SK-N-SH (cell line): Measurements from ENCODE around the gene MBP. TPM values are rescaled to one million over a fixed set of nuclear protein-coding genes. Genes with fewer than 3 reads are reported as not detected.

Source experiments
- CTCF ChIA-PET: fragments of 300-600, 350-600 bp; formaldehyde crosslinking; extraction: SDS; loops from one replicate; lab custom pipeline; 2021; lab: Yijun Ruan, JAX
- POLR2A ChIA-PET: fragments of 350-600 bp; sonication (Branson Sonifier 250); formaldehyde crosslinking; extraction: SDS; loops from one replicate; lab custom pipeline; 2020; ENCODE audit warnings: antibody characterized with exemption, inconsistent platforms; lab: Yijun Ruan, JAX
- DNase-seq: peaks from one replicate; pipeline ENCODE4 v3.0.0; 2012
- H2AFZ ChIP-seq: fragments of 200-600 bp; sonication (generic); 2 replicates; pipeline ENCODE4 v1.8.1; 2016; ENCODE audit warnings: antibody characterized with exemption, mild to moderate bottlenecking, low read depth
- H3F3A ChIP-seq: fragments of 200-600 bp; sonication (generic); replicated peaks from 2 replicates; pipeline ENCODE3; 2016; ENCODE audit warnings: antibody characterized with exemption, mild to moderate bottlenecking; ENCODE audit not compliant: insufficient read depth
- H3K27ac ChIP-seq, 2 experiments: fragments of 200-500 bp in 1 of 2; fragments of 200-600 bp in 1 of 2; sonication (Bioruptor generic) in 1 of 2; sonication (generic), shearing (Covaris generic) in 1 of 2; 2 replicates each; pipeline versions ENCODE4 v1.5.1 to v1.6.1; 2014 to 2016; ENCODE audit warnings: low read depth in 2 of 2, inconsistent platforms in 1 of 2, low read length in 1 of 2, mild to moderate bottlenecking in 1 of 2, mixed read lengths in 1 of 2
- H3K27me3 ChIP-seq: fragments of 200-600 bp; sonication (generic), shearing (Covaris generic); 2 replicates; pipeline ENCODE4 v1.6.1; 2016; ENCODE audit warnings: mixed run types; ENCODE audit not compliant: insufficient read depth
- H3K36me3 ChIP-seq, 2 experiments: fragments of 200-500 bp in 1 of 2; fragments of 200-600 bp in 1 of 2; sonication (Bioruptor generic) in 1 of 2; sonication (generic) in 1 of 2; replicated peaks in 1 of 2; 2 replicates each; pipeline versions ENCODE3 to v1.5.1; 2014 to 2016; ENCODE audit warnings: low read length in 1 of 2, mild to moderate bottlenecking in 1 of 2; ENCODE audit not compliant: insufficient read depth in 2 of 2, control insufficient read depth in 1 of 2
- H3K4me1 ChIP-seq, 2 experiments: fragments of 200-500 bp in 1 of 2; fragments of 200-600 bp in 1 of 2; sonication (Bioruptor generic) in 1 of 2; sonication (generic), shearing (Covaris generic) in 1 of 2; 2 replicates each; pipeline versions ENCODE4 v1.5.1 to v1.6.1; 2014 to 2016; ENCODE audit warnings: low read depth in 1 of 2, low read length in 1 of 2, mixed run types in 1 of 2; ENCODE audit not compliant: insufficient read depth in 2 of 2, control insufficient read depth in 1 of 2
- H3K4me2 ChIP-seq: fragments of 200-600 bp; sonication (generic), shearing (Covaris generic); 2 replicates; pipeline ENCODE4 v1.6.1; 2017; ENCODE audit warnings: mixed run types
- H3K4me3 ChIP-seq, 2 experiments: fragments of 200-500 bp in 1 of 2; fragments of 200-600 bp in 1 of 2; sonication (Bioruptor generic) in 1 of 2; sonication (generic), shearing (Covaris generic) in 1 of 2; 2 replicates each; pipeline versions ENCODE4 v1.5.1 to v1.8.1; 2014 to 2016; ENCODE audit warnings: low read depth in 2 of 2, inconsistent platforms in 1 of 2, low read length in 1 of 2, mild to moderate bottlenecking in 1 of 2, mixed read lengths in 1 of 2, moderate library complexity in 1 of 2
- H3K79me2 ChIP-seq: fragments of 200-600 bp; sonication (generic); 2 replicates; pipeline ENCODE4 v1.8.1; 2017; ENCODE audit warnings: mild to moderate bottlenecking; ENCODE audit not compliant: insufficient read depth
- H3K9ac ChIP-seq: fragments of 200-600 bp; sonication (generic); 2 replicates; pipeline ENCODE4 v1.6.1; 2017; ENCODE audit warnings: mixed run types
- H3K9me2 ChIP-seq: fragments of 200-600 bp; sonication (generic); 2 replicates; pipeline ENCODE4 v1.6.1; 2017; ENCODE audit warnings: mixed run types
- H3K9me3 ChIP-seq: fragments of 200-600 bp; sonication (generic); 2 replicates; pipeline ENCODE4 v1.6.1; 2017; ENCODE audit warnings: mixed run types, mild to moderate bottlenecking, moderate library complexity
- H4K20me1 ChIP-seq: fragments of 200-600 bp; sonication (generic); 2 replicates; pipeline ENCODE4 v1.6.1; 2017; ENCODE audit warnings: mild to moderate bottlenecking, mixed run types; ENCODE audit not compliant: insufficient read depth
- CHD2 ChIP-seq: fragments of 150-350 bp; IDR thresholded peaks from 2 replicates; pipeline ENCODE4 v1.6.1; 2018; ENCODE audit warnings: low read length; ENCODE audit not compliant: partially characterized antibody
- EZH2phosphoT487 ChIP-seq: fragments of 200-600 bp; sonication (generic); IDR thresholded peaks from 2 replicates; pipeline ENCODE4 v1.6.1; 2017; ENCODE audit warnings: low read depth, mixed run types, mild to moderate bottlenecking, antibody characterized with exemption, moderate library complexity, borderline replicate concordance
- FOSL2 ChIP-seq: IDR thresholded peaks from 2 replicates; pipeline ENCODE4 v1.4.0; 2012; ENCODE audit warnings: low read depth, mild to moderate bottlenecking, moderate library complexity, borderline replicate concordance
- FOXM1 ChIP-seq: IDR thresholded peaks from 2 replicates; pipeline ENCODE4 v1.4.0; 2012; ENCODE audit warnings: low read depth, mild to moderate bottlenecking
- JUND ChIP-seq: IDR thresholded peaks from 2 replicates; pipeline ENCODE4 v1.4.0; 2012
- MEF2A ChIP-seq: IDR thresholded peaks from 2 replicates; pipeline ENCODE4 v1.4.0; 2012; ENCODE audit warnings: low read depth, borderline replicate concordance
- RAD21 ChIP-seq: IDR thresholded peaks from 2 replicates; pipeline ENCODE4 v1.6.1; 2012; ENCODE audit warnings: mild to moderate bottlenecking, low read length
- RCOR1 ChIP-seq: fragments of 150-350 bp; IDR thresholded peaks from 2 replicates; pipeline ENCODE4 v1.6.1; 2017; ENCODE audit warnings: antibody characterized with exemption, low read length
- RFX5 ChIP-seq: IDR thresholded peaks from 2 replicates; pipeline ENCODE4 v1.6.1; 2012; ENCODE audit warnings: mild to moderate bottlenecking, improper control_type of control experiment, low read length
- RXRA ChIP-seq: IDR thresholded peaks from 2 replicates; pipeline ENCODE4 v1.4.0; 2012; ENCODE audit warnings: low read depth, mild to moderate bottlenecking, borderline replicate concordance
- SMC3 ChIP-seq: IDR thresholded peaks from 2 replicates; pipeline ENCODE4 v1.6.1; 2012; ENCODE audit warnings: low read depth, low read length, improper control_type of control experiment
- TCF12 ChIP-seq: IDR thresholded peaks from 2 replicates; pipeline ENCODE4 v1.4.0; 2012
- YY1 ChIP-seq: IDR thresholded peaks from 2 replicates; pipeline ENCODE4 v1.4.0; 2012; ENCODE audit warnings: low read depth, mild to moderate bottlenecking
- WGBS: methylation state at CpG from one replicate; pipeline ENCODE4 v1.1.6; 2017; ENCODE audit warnings: low lambda C conversion rate; 5-methylcytosine and 5-hydroxymethylcytosine counted together
- polyA plus RNA-seq, 3 experiments: library from polyadenylated mRNA; depleted of rRNA; stranded (reverse); fragments of >200 nt; gene quantifications; 2 replicates each; pipeline ENCODE4 v1.2.3, GENCODE V29; 2012
- TF ChIP-seq, protein P1 (sequence below): IDR thresholded peaks from 2 replicates; pipeline ENCODE4 v1.4.0; 2012; ENCODE audit warnings: low read depth
- TF ChIP-seq, protein P2 (sequence below): fragments of 200-600 bp; sonication (generic); IDR thresholded peaks from 2 replicates; pipeline ENCODE4 v1.6.1; 2017; ENCODE audit warnings: antibody characterized with exemption, mild to moderate bottlenecking, moderate library complexity
- TF ChIP-seq, protein P3 (sequence below): fragments of 150-350 bp; IDR thresholded peaks from 2 replicates; pipeline ENCODE4 v1.6.1; 2016; ENCODE audit warnings: mild to moderate bottlenecking, low read depth, low read length
- TF ChIP-seq, protein P4 (sequence below): IDR thresholded peaks from 2 replicates; pipeline ENCODE4 v1.6.1; 2012; ENCODE audit warnings: mild to moderate bottlenecking, low read depth, low read length, moderate library complexity
- TF ChIP-seq, protein P5 (sequence below): IDR thresholded peaks from 2 replicates; pipeline ENCODE4 v1.4.0; 2012; ENCODE audit warnings: low read depth, borderline replicate concordance
- TF ChIP-seq, protein P6 (sequence below): IDR thresholded peaks from 2 replicates; pipeline ENCODE4; 2012

MBP gene
- polyA plus RNA-seq, 1 of the 3 experiments (the other 2 are of a cell fraction) = 1.6 TPM

DNA sequence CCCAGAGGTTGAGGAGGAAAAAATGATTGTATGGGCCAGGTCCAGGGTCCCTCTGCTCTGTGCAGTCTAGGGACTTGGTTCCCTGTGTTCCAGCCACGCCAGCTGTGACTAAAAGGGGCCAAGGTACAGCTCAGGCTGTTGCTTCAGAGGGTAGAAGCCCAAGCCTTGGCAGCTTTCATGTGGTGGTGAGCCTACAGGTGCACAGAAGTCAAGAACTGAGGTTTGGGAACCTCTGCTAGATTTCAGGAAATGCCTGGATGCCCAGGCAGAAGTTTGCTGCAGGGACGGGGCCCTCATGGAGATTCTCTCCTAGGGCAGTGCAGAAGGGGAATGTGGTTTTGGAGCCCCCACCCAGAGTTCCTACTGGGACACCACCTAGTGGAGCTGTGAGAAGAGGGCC is 10.6 kb upstream of the MBP start:
- TF ChIP-seq, protein P1, sequence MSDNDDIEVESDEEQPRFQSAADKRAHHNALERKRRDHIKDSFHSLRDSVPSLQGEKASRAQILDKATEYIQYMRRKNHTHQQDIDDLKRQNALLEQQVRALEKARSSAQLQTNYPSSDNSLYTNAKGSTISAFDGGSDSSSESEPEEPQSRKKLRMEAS = no peak
- no peak for TF ChIP-seq YY1
- TF ChIP-seq, protein P2, sequence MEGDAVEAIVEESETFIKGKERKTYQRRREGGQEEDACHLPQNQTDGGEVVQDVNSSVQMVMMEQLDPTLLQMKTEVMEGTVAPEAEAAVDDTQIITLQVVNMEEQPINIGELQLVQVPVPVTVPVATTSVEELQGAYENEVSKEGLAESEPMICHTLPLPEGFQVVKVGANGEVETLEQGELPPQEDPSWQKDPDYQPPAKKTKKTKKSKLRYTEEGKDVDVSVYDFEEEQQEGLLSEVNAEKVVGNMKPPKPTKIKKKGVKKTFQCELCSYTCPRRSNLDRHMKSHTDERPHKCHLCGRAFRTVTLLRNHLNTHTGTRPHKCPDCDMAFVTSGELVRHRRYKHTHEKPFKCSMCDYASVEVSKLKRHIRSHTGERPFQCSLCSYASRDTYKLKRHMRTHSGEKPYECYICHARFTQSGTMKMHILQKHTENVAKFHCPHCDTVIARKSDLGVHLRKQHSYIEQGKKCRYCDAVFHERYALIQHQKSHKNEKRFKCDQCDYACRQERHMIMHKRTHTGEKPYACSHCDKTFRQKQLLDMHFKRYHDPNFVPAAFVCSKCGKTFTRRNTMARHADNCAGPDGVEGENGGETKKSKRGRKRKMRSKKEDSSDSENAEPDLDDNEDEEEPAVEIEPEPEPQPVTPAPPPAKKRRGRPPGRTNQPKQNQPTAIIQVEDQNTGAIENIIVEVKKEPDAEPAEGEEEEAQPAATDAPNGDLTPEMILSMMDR = no peak
- no peak for TF ChIP-seq RXRA
- TF ChIP-seq, protein P3, sequence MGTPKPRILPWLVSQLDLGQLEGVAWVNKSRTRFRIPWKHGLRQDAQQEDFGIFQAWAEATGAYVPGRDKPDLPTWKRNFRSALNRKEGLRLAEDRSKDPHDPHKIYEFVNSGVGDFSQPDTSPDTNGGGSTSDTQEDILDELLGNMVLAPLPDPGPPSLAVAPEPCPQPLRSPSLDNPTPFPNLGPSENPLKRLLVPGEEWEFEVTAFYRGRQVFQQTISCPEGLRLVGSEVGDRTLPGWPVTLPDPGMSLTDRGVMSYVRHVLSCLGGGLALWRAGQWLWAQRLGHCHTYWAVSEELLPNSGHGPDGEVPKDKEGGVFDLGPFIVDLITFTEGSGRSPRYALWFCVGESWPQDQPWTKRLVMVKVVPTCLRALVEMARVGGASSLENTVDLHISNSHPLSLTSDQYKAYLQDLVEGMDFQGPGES = no peak
- TF ChIP-seq RAD21 = no peak
- TF ChIP-seq TCF12 = no peak
- TF ChIP-seq CHD2 = no peak
- TF ChIP-seq, protein P4, sequence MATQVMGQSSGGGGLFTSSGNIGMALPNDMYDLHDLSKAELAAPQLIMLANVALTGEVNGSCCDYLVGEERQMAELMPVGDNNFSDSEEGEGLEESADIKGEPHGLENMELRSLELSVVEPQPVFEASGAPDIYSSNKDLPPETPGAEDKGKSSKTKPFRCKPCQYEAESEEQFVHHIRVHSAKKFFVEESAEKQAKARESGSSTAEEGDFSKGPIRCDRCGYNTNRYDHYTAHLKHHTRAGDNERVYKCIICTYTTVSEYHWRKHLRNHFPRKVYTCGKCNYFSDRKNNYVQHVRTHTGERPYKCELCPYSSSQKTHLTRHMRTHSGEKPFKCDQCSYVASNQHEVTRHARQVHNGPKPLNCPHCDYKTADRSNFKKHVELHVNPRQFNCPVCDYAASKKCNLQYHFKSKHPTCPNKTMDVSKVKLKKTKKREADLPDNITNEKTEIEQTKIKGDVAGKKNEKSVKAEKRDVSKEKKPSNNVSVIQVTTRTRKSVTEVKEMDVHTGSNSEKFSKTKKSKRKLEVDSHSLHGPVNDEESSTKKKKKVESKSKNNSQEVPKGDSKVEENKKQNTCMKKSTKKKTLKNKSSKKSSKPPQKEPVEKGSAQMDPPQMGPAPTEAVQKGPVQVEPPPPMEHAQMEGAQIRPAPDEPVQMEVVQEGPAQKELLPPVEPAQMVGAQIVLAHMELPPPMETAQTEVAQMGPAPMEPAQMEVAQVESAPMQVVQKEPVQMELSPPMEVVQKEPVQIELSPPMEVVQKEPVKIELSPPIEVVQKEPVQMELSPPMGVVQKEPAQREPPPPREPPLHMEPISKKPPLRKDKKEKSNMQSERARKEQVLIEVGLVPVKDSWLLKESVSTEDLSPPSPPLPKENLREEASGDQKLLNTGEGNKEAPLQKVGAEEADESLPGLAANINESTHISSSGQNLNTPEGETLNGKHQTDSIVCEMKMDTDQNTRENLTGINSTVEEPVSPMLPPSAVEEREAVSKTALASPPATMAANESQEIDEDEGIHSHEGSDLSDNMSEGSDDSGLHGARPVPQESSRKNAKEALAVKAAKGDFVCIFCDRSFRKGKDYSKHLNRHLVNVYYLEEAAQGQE = no peak
- no peak for TF ChIP-seq JUND
- no peak for TF ChIP-seq FOSL2
- no peak for TF ChIP-seq EZH2phosphoT487
- no peak for TF ChIP-seq SMC3
- TF ChIP-seq, protein P5, sequence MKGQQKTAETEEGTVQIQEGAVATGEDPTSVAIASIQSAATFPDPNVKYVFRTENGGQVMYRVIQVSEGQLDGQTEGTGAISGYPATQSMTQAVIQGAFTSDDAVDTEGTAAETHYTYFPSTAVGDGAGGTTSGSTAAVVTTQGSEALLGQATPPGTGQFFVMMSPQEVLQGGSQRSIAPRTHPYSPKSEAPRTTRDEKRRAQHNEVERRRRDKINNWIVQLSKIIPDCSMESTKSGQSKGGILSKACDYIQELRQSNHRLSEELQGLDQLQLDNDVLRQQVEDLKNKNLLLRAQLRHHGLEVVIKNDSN = no peak
- no peak for TF ChIP-seq RCOR1
- no peak for TF ChIP-seq RFX5
- TF ChIP-seq, protein P6, sequence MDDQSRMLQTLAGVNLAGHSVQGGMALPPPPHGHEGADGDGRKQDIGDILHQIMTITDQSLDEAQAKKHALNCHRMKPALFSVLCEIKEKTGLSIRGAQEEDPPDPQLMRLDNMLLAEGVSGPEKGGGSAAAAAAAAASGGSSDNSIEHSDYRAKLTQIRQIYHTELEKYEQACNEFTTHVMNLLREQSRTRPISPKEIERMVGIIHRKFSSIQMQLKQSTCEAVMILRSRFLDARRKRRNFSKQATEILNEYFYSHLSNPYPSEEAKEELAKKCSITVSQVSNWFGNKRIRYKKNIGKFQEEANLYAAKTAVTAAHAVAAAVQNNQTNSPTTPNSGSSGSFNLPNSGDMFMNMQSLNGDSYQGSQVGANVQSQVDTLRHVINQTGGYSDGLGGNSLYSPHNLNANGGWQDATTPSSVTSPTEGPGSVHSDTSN = no peak
- no peak for TF ChIP-seq FOXM1
- no peak for TF ChIP-seq MEF2A
- Histone ChIP-seq H3K4me1 (no peaks in the 10 kb centered on the region), H3K4me2 (no peak overlapping the region), H2AFZ (no peak overlapping the region), H3K36me3 (no peaks in the 10 kb centered on the region), H3K79me2 (no peaks in the 10 kb centered on the region), H3K9me2 (no peaks in the 10 kb centered on the region), H4K20me1 (no peaks in the 10 kb centered on the region), H3K4me3 (no peak overlapping the region), H3F3A (no peaks in the 10 kb centered on the region), H3K9me3 (no peaks in the 10 kb centered on the region), H3K27me3 (no peaks in the 10 kb centered on the region; the same call in 1 of the 2 replicates), H3K27ac (no peak overlapping the region), H3K9ac (no peak overlapping the region)
- DNase-seq = no peak
- 25% methylated on average over 1 of the region's 2 CpGs for WGBS
- CTCF ChIA-PET = no interaction called here
- POLR2A ChIA-PET = no interaction called here
